Uterus (tissue), 4 donors: Measurements from ENCODE around the gene TCF12. TPM values are rescaled to one million over a fixed set of nuclear protein-coding genes. Genes with fewer than 3 reads are reported as not detected.
A peak's percentile ranks its signal among the peaks of the same experiment; 100 is the strongest.

ENCODE experiments used
- DNase-seq, 2 donors: peaks; one replicate each; pipeline ENCODE4 v3.0.0-alpha.2; 2019 to 2020
- H3K27ac ChIP-seq, 2 donors: fragments of 200-600 bp; sonication (generic); 1 replicate in 1 of 2; 2 replicates in 1 of 2; pipeline ENCODE4 v1.5.1; 2016 to 2018
- H3K27me3 ChIP-seq, 2 donors: fragments of 200-600 bp; sonication (generic); one replicate each; pipeline ENCODE4 v1.5.1; 2018 to 2019; ENCODE audit warnings: control low read depth in 1 of 2
- H3K36me3 ChIP-seq, 2 donors: fragments of 200-600 bp; sonication (generic); one replicate each; pipeline ENCODE4 v1.5.1; 2019; ENCODE audit warnings: control low read depth in 1 of 2
- H3K4me1 ChIP-seq, 2 donors: fragments of 200-600 bp; sonication (generic); one replicate each; pipeline ENCODE4 v1.5.1; 2018 to 2019; ENCODE audit warnings: control low read depth in 1 of 2
- H3K4me3 ChIP-seq, 2 donors: fragments of 200-600 bp; sonication (generic); 1 replicate in 1 of 2; 2 replicates in 1 of 2; pipeline ENCODE4 v1.5.1; 2018 to 2019; ENCODE audit warnings: mild to moderate bottlenecking in 1 of 2
- H3K9me3 ChIP-seq, 2 donors: fragments of 200-600 bp; sonication (generic); one replicate each; pipeline ENCODE4 v1.5.1; 2019; ENCODE audit warnings: control low read depth in 1 of 2
- CTCF ChIP-seq, 4 experiments: fragments of 200-600 bp in 2 of 4; fragments of 450-650 bp in 2 of 4; sonication (generic) in 2 of 4; IDR thresholded peaks; one replicate each; pipeline ENCODE4 v1.5.1; 2016 to 2019; ENCODE audit warnings: antibody characterized with exemption in 4 of 4, mild to moderate bottlenecking in 2 of 4, moderate library complexity in 1 of 4
- POLR2A ChIP-seq, 2 donors: fragments of 450-650 bp; IDR thresholded peaks; one replicate each; pipeline ENCODE4 v1.6.1; 2016; ENCODE audit warnings: antibody characterized with exemption in 2 of 2, mild to moderate bottlenecking in 1 of 2, moderate library complexity in 1 of 2
- intact Hi-C: fragments of 100-400 bp; cut with DNase I; formaldehyde crosslinking; loops from one replicate; pipeline ENCODE4 v1.15.1; 2023; ENCODE audit warnings: low total_unique reads
- total RNA-seq, 4 donors: library from RNA; depleted of rRNA in 3 of 4; stranded (reverse); fragments of >200 nt in 3 of 4; gene quantifications; one replicate each; pipeline versions ENCODE4 v1.1.0 to v1.2.4, GENCODE V29; 2014 to 2023
- donor health status: DM: yes; HTN: yes; CAD: no.

Gene TCF12
- total RNA-seq, 4 donors from 2014 or later, result 109 to 361 (median 196) TPM

DNA sequence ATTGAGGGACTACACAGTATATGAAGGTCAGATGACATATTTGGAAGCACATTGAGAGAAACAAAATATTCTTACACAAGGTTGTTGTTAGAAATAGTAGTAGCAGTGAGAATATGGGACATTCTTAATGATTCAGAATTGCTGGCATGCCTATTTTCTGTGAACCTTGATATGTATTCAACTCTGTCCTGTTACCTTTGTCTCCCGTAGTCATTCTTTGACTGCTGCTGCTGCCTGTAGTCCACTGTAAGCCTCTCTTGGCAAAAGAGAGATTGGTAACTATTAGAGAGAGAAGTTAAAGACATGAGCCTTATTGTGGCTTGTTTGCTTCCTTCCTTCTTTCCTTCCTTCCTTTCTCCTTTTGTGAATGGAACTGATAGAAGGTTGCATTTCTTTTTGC lies 64.5 kb downstream of the TCF12 start:
- H3K27me3 ChIP-seq, result no peaks in the 10 kb centered on the region
- TF ChIP-seq CTCF (IDR thresholded peaks at IDR 0.05) (no peak), POLR2A (IDR thresholded peaks at IDR 0.05) (no peak)
- H3K4me3 ChIP-seq, result no peak overlapping the region
- peaks cover 8% of the 10 kb centered on the region in 2 donors for H3K4me1 ChIP-seq
- no peaks in the 10 kb centered on the region for H3K9me3 ChIP-seq
- intact Hi-C loops, result no loop called here
- DNase-seq, result no peak
- H3K27ac ChIP-seq, result no peak overlapping the region
- no peaks in the 10 kb centered on the region for H3K36me3 ChIP-seq

- DNase-seq, result no peak
- no peaks in the 10 kb centered on the region for H3K36me3 ChIP-seq
- no peaks in the 10 kb centered on the region for H3K27me3 ChIP-seq
- no peak overlapping the region for H3K4me3 ChIP-seq
- peak overlapping the region in 1 of 2 donors; percentile 6 for H3K27ac ChIP-seq
- no peak for TF ChIP-seq CTCF (IDR thresholded peaks at IDR 0.05)
- TF ChIP-seq POLR2A (IDR thresholded peaks at IDR 0.05), result no peak
- no peaks in the 10 kb centered on the region for H3K9me3 ChIP-seq
- intact Hi-C loops, result no loop called here
- H3K4me1 ChIP-seq, result peaks cover 8% of the 10 kb centered on the region in 2 donors
These were observed 66.4 kb downstream of the TCF12 start for GRCh38 chr15:56984681-56985481.

DNA sequence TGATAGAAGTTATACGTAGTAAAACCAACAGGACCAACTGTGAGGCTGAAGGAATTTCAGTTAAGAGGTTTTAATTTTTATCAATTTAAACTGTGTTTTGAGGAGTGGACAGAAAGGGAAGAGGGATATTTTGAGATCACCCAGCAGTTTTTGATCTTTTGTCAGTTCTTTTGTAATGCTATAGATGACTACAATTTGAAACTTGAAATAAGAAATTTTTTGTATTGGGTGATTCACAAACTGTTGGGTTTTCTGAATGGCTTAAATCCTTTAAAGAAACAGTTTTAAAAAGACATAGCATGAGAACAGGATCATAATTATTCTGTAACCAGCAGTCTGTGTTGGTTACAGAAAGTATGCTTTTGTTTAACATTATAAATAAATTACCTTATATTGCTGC lies 67.4 kb downstream of the TCF12 start:
- TF ChIP-seq POLR2A (IDR thresholded peaks at IDR 0.05) (no peak), CTCF (IDR thresholded peaks at IDR 0.05) (no peak)
- Histone ChIP-seq H3K9me3 (no peaks in the 10 kb centered on the region), H3K4me1 (peaks cover 8% of the 10 kb centered on the region in 2 donors), H3K27me3 (no peaks in the 10 kb centered on the region), H3K36me3 (no peaks in the 10 kb centered on the region), H3K27ac (no peak overlapping the region), H3K4me3 (no peak overlapping the region)
- intact Hi-C loops, result no loop called here
- DNase-seq, result no peak

DNA sequence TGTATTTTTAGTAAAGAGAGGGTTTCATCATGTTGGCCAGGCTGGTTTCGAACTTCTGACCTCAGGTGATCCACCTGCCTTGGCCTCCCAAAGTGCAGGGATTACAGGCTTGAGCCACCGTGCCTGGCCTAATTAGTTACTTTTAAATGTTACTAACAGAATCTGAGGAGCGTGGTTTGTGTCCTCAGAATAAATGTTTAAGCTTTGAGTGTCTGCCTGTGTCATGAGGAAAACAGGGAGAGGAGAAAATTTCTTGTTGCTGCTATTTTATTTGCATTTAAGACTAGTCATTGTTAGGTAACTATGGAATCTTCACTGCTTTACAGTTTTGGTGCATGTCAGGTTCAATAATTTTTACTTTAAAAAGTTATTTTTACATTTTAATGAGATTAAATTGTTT lies 68.8 kb downstream of the TCF12 start:
- peaks cover 8% of the 10 kb centered on the region in 2 donors for H3K4me1 ChIP-seq
- H3K36me3 ChIP-seq, result no peaks in the 10 kb centered on the region
- H3K4me3 ChIP-seq, result no peak overlapping the region
- no peaks in the 10 kb centered on the region for H3K9me3 ChIP-seq
- TF ChIP-seq CTCF (IDR thresholded peaks at IDR 0.05) (no peak), POLR2A (IDR thresholded peaks at IDR 0.05) (no peak)
- DNase-seq, result no peak
- intact Hi-C loops, result no loop called here
- H3K27ac ChIP-seq, result no peak overlapping the region
- no peaks in the 10 kb centered on the region for H3K27me3 ChIP-seq

- no peaks in the 10 kb centered on the region for H3K9me3 ChIP-seq
- no peaks in the 10 kb centered on the region for H3K36me3 ChIP-seq
- H3K27me3 ChIP-seq, result no peaks in the 10 kb centered on the region
- no peak for TF ChIP-seq POLR2A (IDR thresholded peaks at IDR 0.05)
- TF ChIP-seq CTCF (IDR thresholded peaks at IDR 0.05), result no peak
- intact Hi-C loops, result no loop called here
- no peak overlapping the region for H3K27ac ChIP-seq
- peaks cover 8% of the 10 kb centered on the region in 2 donors for H3K4me1 ChIP-seq
- DNase-seq, result no peak
- no peak overlapping the region for H3K4me3 ChIP-seq
These were observed 69.8 kb downstream of the TCF12 start for GRCh38 chr15:56988219-56988618.
